ENCODE results near the gene ATP8B2. TPM values are rescaled to one million over a fixed set of nuclear protein-coding genes. Genes with fewer than 3 reads are reported as not detected.
"Not testable (repeated sequence)": the region's sequence is repeated elsewhere in the genome, so short reads cannot be mapped to it uniquely, and the experiment has no call there.

ATP8B2 gene
- total RNA-seq, 1 experiment from 2014 or later, result 27.1 TPM

DNA sequence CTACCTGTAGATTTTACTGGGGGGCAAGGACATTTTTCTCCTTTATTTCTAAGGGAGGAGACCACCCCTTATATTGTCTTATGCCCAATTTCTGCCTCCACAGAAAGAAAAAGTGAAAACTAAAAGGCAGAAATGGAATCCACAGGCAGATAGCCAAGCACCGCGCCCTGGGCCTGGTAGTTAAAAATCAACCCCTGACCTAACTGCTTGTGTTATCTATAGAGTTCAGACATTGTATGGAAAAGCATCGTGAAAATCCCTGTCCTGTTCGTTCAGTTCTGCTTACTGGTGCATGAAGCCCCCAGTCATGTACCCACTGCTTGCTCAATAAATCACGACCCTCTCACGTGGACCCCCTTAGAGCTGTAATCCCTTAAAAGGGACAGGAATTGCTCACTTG lies 46.1 kb downstream of the ATP8B2 start:
- no peak for DNase-seq (ENCODE audit: unreplicated experiment)
- Mint-ChIP-seq H3K36me3 (ENCODE audit: insufficient read depth, unreplicated experiment) (no peaks in the 10 kb centered on the region), H3K4me3 (ENCODE audit: unreplicated experiment) (no peak overlapping the region), H3K27ac (ENCODE audit: low read depth, unreplicated experiment) (no peak overlapping the region), H3K27me3 (ENCODE audit: insufficient read depth, unreplicated experiment) (no peaks in the 10 kb centered on the region), H3K9me3 (ENCODE audit: unreplicated experiment) (no peaks in the 10 kb centered on the region), H3K4me1 (ENCODE audit: insufficient read depth, unreplicated experiment) (no peaks in the 10 kb centered on the region)
- BruUV-seq (replicated peaks), result no TSS peak
- ChIA-PET POLR2A (interaction anchor here (0.6 to 0.7 kb wide), 2 partner anchors 35 to 829 kb away, joined by 3 to 4 read pairs; no protein-coding TSS in a partner anchor), CTCF (no interaction called here)
- intact Hi-C loops (cut with micrococcal nuclease), result no loop called here
- TF ChIP-seq, protein P1, sequence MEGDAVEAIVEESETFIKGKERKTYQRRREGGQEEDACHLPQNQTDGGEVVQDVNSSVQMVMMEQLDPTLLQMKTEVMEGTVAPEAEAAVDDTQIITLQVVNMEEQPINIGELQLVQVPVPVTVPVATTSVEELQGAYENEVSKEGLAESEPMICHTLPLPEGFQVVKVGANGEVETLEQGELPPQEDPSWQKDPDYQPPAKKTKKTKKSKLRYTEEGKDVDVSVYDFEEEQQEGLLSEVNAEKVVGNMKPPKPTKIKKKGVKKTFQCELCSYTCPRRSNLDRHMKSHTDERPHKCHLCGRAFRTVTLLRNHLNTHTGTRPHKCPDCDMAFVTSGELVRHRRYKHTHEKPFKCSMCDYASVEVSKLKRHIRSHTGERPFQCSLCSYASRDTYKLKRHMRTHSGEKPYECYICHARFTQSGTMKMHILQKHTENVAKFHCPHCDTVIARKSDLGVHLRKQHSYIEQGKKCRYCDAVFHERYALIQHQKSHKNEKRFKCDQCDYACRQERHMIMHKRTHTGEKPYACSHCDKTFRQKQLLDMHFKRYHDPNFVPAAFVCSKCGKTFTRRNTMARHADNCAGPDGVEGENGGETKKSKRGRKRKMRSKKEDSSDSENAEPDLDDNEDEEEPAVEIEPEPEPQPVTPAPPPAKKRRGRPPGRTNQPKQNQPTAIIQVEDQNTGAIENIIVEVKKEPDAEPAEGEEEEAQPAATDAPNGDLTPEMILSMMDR (IDR thresholded peaks at IDR 0.05; ENCODE audit: unreplicated experiment), result no peak

DNA sequence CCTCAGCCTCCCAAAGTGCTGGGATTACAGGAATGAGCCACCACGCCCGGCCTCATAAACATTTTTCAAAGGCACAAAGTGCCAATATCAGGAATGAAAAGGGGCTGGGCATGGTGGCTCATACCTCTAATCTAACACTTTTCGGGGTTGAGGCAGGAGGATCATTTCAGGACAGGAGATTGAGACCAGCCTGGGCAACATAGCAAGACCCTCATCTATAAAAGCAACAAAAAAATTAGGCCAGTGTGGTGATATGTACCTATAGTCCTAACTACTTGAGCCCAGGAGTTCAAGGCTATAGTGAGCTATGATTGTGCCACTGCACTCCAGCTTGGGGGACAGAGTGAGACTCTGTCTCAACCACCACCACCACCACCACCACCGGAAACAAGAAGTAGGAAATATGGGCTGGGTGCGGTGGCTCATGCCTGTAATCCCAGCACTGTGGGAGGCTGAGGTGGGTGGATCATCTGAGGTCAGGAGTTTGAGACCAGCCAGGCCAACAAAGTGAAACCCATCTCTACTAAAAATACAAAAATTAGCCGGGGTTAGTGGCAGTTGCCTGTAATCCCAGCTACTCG lies 48.5 kb downstream of the ATP8B2 start:
- H3K4me3 Mint-ChIP-seq (ENCODE audit: unreplicated experiment); DNase-seq (ENCODE audit: unreplicated experiment); H3K27ac Mint-ChIP-seq (ENCODE audit: low read depth, unreplicated experiment); H3K27me3 Mint-ChIP-seq (ENCODE audit: insufficient read depth, unreplicated experiment); BruUV-seq (replicated peaks); H3K4me1 Mint-ChIP-seq (ENCODE audit: insufficient read depth, unreplicated experiment); CTCF ChIA-PET; H3K36me3 Mint-ChIP-seq (ENCODE audit: insufficient read depth, unreplicated experiment); intact Hi-C loops (cut with micrococcal nuclease); H3K9me3 Mint-ChIP-seq (ENCODE audit: unreplicated experiment): not testable (repeated sequence)
- POLR2A ChIA-PET, result interaction anchor here (1.3 kb wide), 1 partner anchor 13 kb away, joined by 4 read pairs; no protein-coding TSS in a partner anchor

- ChIA-PET POLR2A (no interaction called here), CTCF (no interaction called here)
- Mint-ChIP-seq H3K4me1 (ENCODE audit: insufficient read depth, unreplicated experiment) (no peaks in the 10 kb centered on the region), H3K36me3 (ENCODE audit: insufficient read depth, unreplicated experiment) (no peaks in the 10 kb centered on the region), H3K9me3 (ENCODE audit: unreplicated experiment) (no peaks in the 10 kb centered on the region), H3K27me3 (ENCODE audit: insufficient read depth, unreplicated experiment) (no peaks in the 10 kb centered on the region), H3K27ac (ENCODE audit: low read depth, unreplicated experiment) (no peak overlapping the region), H3K4me3 (ENCODE audit: unreplicated experiment) (no peak overlapping the region)
- intact Hi-C loops (cut with micrococcal nuclease), result no loop called here
- DNase-seq (ENCODE audit: unreplicated experiment), result no peak
- TF ChIP-seq, protein P1 (IDR thresholded peaks at IDR 0.05; ENCODE audit: unreplicated experiment), result no peak
- BruUV-seq (replicated peaks), result no TSS peak
Observed at GRCh38 chr1:154379301-154379700, 54.0 kb downstream of the ATP8B2 start.

DNA sequence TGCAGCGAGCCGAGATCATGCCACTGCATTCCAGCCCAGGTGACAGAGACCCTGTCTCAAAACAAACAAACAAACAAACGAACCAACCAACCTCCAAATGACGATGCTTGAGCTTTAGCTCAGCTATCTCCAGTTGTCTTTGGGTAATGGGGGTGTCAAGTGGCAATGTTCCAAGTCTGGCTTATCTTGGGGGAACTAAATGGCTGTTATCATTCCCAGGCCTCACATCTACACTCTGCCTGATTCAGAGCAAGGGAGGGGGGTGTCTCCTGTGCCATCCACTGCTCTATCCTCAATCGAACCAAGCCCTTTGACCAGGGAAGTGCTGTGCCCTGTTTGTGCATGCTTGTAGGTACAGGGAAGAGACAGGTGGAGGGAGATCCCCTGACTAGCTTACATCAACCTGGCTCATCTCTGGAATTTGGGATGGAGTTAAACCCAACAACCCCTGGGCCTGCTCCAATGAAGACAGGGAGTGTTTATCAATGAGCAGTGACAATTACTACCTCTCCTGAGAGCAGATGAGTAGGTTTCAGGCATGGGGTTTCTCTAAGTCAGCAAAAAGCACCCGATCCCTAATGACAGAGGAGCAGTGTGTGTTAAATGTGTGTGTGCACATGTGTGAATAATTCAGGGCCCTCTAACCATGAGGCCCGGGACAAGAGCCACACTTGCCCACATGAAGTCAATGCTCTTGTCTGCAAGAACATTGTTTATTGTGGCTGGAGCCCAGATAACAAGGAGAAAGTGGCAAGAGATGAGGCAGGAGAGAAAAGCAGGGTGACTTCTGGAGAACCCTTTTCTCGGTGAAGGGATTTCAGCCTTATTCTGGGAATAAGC lies 59.5 kb downstream of the ATP8B2 start:
- Mint-ChIP-seq H3K27ac (ENCODE audit: low read depth, unreplicated experiment) (no peak overlapping the region), H3K4me1 (ENCODE audit: insufficient read depth, unreplicated experiment) (peaks cover 11% of the 10 kb centered on the region), H3K36me3 (ENCODE audit: insufficient read depth, unreplicated experiment) (no peaks in the 10 kb centered on the region), H3K4me3 (ENCODE audit: unreplicated experiment) (no peak overlapping the region), H3K27me3 (ENCODE audit: insufficient read depth, unreplicated experiment) (no peaks in the 10 kb centered on the region), H3K9me3 (ENCODE audit: unreplicated experiment) (no peaks in the 10 kb centered on the region)
- BruUV-seq (replicated peaks), result no TSS peak
- ChIA-PET POLR2A (interaction anchor here (0.7 kb wide), 1 partner anchor 14 kb away, joined by 3 read pairs; no protein-coding TSS in a partner anchor), CTCF (interaction anchor here (0.5 to 1.3 kb wide), 3 partner anchors 50 to 1314 kb away, joined by 3 read pairs; partner anchors contain the start of gene SPRR2B)
- TF ChIP-seq, protein P1 (IDR thresholded peaks at IDR 0.05; ENCODE audit: unreplicated experiment), result no peak
- intact Hi-C loops (cut with micrococcal nuclease), result no loop called here
- no peak for DNase-seq (ENCODE audit: unreplicated experiment)

Measured in MCF 10A (cell line).